Mammary epithelial cell (primary cell): ENCODE data around the gene MYO16.

Experiments used
- EZH2 ChIP-seq: IDR thresholded peaks from 2 replicates; pipeline ENCODE4 v1.6.1; 2012; ENCODE audit warnings: low read length, inconsistent platforms, borderline replicate concordance
- TF ChIP-seq, protein P1 (sequence below), 2 donors: IDR thresholded peaks in 1 of 2; conservative IDR thresholded peaks in 1 of 2; 2 replicates each; pipeline ENCODE4 v1.5.1; 2011 to 2012; ENCODE audit warnings: inconsistent platforms in 2 of 2, low read length in 2 of 2, mild to moderate bottlenecking in 2 of 2, control low read depth in 1 of 2, low read depth in 1 of 2; ENCODE audit not compliant: insufficient read depth in 1 of 2; ENCODE audit errors: extremely low read depth in 1 of 2

GRCh38 chr13:108747843-108748242, 118.4 kb downstream of the MYO16 start:
- TF ChIP-seq EZH2 = no peak
- TF ChIP-seq, protein P1, sequence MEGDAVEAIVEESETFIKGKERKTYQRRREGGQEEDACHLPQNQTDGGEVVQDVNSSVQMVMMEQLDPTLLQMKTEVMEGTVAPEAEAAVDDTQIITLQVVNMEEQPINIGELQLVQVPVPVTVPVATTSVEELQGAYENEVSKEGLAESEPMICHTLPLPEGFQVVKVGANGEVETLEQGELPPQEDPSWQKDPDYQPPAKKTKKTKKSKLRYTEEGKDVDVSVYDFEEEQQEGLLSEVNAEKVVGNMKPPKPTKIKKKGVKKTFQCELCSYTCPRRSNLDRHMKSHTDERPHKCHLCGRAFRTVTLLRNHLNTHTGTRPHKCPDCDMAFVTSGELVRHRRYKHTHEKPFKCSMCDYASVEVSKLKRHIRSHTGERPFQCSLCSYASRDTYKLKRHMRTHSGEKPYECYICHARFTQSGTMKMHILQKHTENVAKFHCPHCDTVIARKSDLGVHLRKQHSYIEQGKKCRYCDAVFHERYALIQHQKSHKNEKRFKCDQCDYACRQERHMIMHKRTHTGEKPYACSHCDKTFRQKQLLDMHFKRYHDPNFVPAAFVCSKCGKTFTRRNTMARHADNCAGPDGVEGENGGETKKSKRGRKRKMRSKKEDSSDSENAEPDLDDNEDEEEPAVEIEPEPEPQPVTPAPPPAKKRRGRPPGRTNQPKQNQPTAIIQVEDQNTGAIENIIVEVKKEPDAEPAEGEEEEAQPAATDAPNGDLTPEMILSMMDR (conservative IDR thresholded peaks at IDR 0.05 in 1 of 2, IDR thresholded peaks at IDR 0.05 in 1 of 2; ENCODE audit: extremely low read depth in 1 of 2, insufficient read depth in 1 of 2, low read depth in 1 of 2, low read length in 2 of 2) = no peak
